Bronchial epithelial cell (primary cell): ENCODE results near the gene SLC36A2. TPM values are rescaled to one million over a fixed set of nuclear protein-coding genes. Genes with fewer than 3 reads are reported as not detected.
"Not testable (repeated sequence)": the region's sequence is repeated elsewhere in the genome, so short reads cannot be mapped to it uniquely, and the experiment has no call there.

Source experiments
- DNase-seq: peaks from one replicate; pipeline ENCODE4 v3.0.0-alpha.2; 2010; ENCODE audit warnings: low read depth
- FAIRE-seq: peaks from 2 replicates; lab custom pipeline; 2011; peaks lifted over from hg19 to GRCh38; lab: Jason Lieb, UNC
- H3K27me3 ChIP-seq: 2 replicates; pipeline ENCODE4 v1.5.1; 2011; ENCODE audit warnings: low read length; ENCODE audit not compliant: control insufficient read depth, insufficient read depth
- H3K36me3 ChIP-seq: 2 replicates; pipeline ENCODE4 v1.5.1; 2011; ENCODE audit warnings: low read length; ENCODE audit not compliant: control insufficient read depth, insufficient read depth
- H3K4me3 ChIP-seq: 2 replicates; pipeline ENCODE4 v1.5.1; 2011; ENCODE audit warnings: mild to moderate bottlenecking, low read depth, low read length, control low read depth
- CTCF ChIP-seq: IDR thresholded peaks from 2 replicates; pipeline ENCODE4 v1.5.1; 2011; ENCODE audit warnings: mild to moderate bottlenecking, moderate library complexity, low read length, control low read depth, inconsistent platforms; ENCODE audit not compliant: insufficient read depth, severe bottlenecking
- total RNA-seq: library from RNA; depleted of rRNA; stranded (reverse); fragments of >200 nt; gene quantifications from 2 replicates; pipeline ENCODE4 v1.2.1, GENCODE V29; 2014

The SLC36A2 gene
- total RNA-seq, 1 donor from 2014 or later, result not detected

DNA sequence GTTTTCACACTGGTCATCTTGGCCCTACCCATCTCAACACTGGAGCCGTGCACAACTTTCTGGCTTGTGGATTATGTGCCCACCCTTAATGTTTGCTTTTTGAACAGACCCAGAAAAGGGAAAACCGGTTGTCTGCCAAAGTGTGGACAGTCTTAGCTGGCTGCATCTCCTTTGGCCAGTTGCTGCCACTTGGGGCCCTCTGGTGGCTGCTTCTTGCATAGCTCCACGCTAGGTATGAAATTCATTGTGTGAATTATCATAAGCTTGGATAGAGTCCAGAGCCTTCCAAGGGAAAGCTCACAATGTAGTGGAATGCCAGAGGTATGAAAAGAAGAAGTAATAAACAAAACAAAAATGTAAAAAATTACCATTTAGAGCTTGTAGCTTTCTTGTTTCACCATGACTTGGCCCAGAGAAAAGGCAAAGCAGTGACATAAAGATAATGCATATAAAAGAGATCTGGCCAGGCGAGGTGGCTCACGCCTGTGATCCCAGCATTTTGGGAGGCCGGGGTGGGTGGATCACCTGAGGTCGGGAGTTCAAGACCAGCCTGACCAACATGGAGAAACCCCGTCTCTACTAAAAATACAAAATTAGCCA, 31.3 kb downstream of the SLC36A2 start:
- H3K4me3 ChIP-seq, result no peak overlapping the region
- FAIRE-seq (peak; percentile 40), DNase-seq (peak; percentile 62)
- H3K36me3 ChIP-seq, result no peaks in the 10 kb centered on the region
- TF ChIP-seq CTCF, result peak; percentile 90
- no peaks in the 10 kb centered on the region for H3K27me3 ChIP-seq

DNA sequence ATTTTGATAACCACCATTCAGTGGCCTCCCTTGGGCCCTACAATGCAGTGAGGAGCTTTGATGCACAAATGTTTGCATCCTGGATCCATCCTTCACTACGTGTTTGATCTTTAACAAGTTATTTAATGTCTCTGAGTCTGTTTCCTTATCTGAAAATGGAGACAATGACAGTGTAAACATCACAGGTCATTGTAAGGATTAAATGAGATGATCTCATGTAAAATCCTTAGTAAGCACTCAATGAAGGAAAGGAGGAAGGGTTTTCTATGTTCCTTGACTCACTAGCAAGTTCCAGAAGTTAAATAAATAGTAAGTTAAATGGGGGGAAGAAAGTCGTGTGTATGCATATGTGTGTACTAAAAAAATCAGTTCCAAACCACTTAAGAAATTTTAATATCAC, 34.0 kb downstream of the SLC36A2 start:
- DNase-seq, result peak; percentile 26
- no peaks in the 10 kb centered on the region for H3K27me3 ChIP-seq
- no peaks in the 10 kb centered on the region for H3K36me3 ChIP-seq
- no peak for FAIRE-seq
- no peak overlapping the region for H3K4me3 ChIP-seq
- no peak for TF ChIP-seq CTCF

- no peak for TF ChIP-seq CTCF
- Histone ChIP-seq H3K27me3 (no peaks in the 10 kb centered on the region), H3K4me3 (no peak overlapping the region), H3K36me3 (no peaks in the 10 kb centered on the region)
- no peak for FAIRE-seq
- no peak for DNase-seq
Measured at GRCh38 chr5:151312756-151313324, 34.5 kb downstream of the SLC36A2 start.

DNA sequence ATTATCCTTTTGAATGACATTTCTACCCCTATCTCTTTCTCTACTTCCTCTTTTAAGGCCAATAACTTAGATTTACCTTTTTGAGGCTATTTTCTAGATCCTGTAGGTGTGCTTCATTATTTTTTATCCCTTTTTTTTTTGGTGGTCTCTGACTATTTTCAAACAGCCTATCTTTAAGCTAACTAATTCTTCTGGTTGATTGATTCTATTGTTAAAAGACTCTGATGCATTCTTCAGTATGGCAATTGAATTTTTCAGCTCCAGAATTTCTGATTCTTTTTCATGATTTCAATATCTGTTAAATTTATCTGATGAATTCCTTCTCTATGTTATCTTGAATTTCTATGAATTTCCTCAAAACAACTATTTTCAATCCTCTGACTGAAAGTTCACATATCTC, 36.4 kb downstream of the SLC36A2 start:
- no peaks in the 10 kb centered on the region for H3K36me3 ChIP-seq
- no peak for DNase-seq
- no peaks in the 10 kb centered on the region for H3K27me3 ChIP-seq
- no peak for FAIRE-seq
- TF ChIP-seq CTCF, result no peak
- no peak overlapping the region for H3K4me3 ChIP-seq

- H3K36me3 ChIP-seq, H3K27me3 ChIP-seq, DNase-seq, FAIRE-seq, H3K4me3 ChIP-seq: not testable (repeated sequence)
Measured at GRCh38 chr5:151309821-151310220, 37.5 kb downstream of the SLC36A2 start.

DNA sequence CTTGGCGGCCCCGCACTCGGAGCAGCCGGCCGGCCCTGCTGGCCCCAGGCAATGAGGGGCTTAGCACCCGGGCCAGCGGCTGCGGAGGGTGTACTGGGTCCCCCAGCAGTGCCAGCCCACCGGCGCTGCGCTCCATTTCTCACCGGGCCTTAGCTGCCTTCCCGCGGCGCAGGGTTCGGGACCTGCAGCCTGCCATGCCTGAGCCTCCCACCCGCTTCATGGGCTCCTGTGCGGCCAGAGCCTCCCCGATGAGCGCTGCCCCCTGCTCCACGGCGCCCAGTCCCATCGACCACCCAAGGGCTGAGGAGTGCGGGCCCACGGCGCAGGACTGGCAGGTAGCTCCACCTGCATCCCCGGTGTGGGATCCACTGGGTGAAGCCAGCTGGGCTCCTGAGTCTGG, 38.1 kb downstream of the SLC36A2 start:
- H3K4me3 ChIP-seq, FAIRE-seq: not testable (repeated sequence)

DNA sequence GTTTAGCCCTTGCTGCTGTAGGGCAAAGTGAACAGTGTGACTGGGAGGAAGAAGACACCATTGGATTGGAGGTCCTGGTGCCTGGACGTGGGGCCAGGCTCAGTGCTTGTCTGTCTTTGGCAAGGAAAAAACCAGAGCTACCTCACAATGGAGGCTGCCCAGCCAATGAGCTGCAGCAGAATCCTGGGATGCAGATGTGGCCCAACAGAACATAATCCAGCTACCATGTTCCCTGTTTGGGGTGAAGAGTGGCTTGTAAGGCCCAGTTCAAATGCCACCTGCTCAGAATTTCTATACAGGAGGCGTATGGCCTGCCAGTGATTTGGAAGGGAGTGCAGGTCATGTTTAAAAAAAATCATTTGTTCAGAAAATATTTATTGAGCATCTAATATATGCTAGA, 43.7 kb downstream of the SLC36A2 start, which contains the start of gene SLC36A3:
SLC36A3 (minus strand) TSS at position 101 of the 400 bp plus-strand sequence. CDS start 412 bp downstream, outside the sequence.
- no peak for DNase-seq
- no peak for FAIRE-seq
- H3K36me3 ChIP-seq, result no peaks in the 10 kb centered on the region
- no peak for TF ChIP-seq CTCF
- no peak within 1 kb of the TSS for H3K4me3 ChIP-seq
- no peaks in the 10 kb centered on the region for H3K27me3 ChIP-seq

More for the DNA sequence above, 38.1 kb downstream of the SLC36A2 start:
- not testable (repeated sequence) for H3K27me3 ChIP-seq, H3K36me3 ChIP-seq, DNase-seq
